SK-N-SH treated with all-trans-retinoic acid at 6 μM for 48 hours (cell line): ENCODE results near the gene TPRG1.

ENCODE experiments used
- ATAC-seq: fragments of 200-7000 bp; cut with Tn5 transposase; 3 replicates; pipeline ENCODE4 v1.9.1; 2020; ENCODE audit warnings: mild to moderate bottlenecking, moderate library complexity
- ARNTL ChIP-seq: fragments of 450-650 bp; formaldehyde crosslinking; IDR thresholded peaks from 2 replicates; pipeline ENCODE4 v1.5.0; 2020; ENCODE audit warnings: low read depth, mild to moderate bottlenecking, moderate library complexity, borderline replicate concordance
- BACH2 ChIP-seq: fragments of 250-450 bp; sonication (Bioruptor Pico); IDR thresholded peaks from 2 replicates; pipeline ENCODE4 v1.9.0; 2021; ENCODE audit warnings: mild to moderate bottlenecking, borderline replicate concordance
- CSRNP3 ChIP-seq: fragments of 250-450 bp; sonication (Bioruptor Pico); IDR thresholded peaks from 2 replicates; pipeline ENCODE4 v1.5.1; 2021; ENCODE audit warnings: mild to moderate bottlenecking, moderate library complexity
- ESRRG ChIP-seq: fragments of 250-450 bp; sonication (Bioruptor Pico); IDR thresholded peaks from 2 replicates; pipeline ENCODE4 v1.6.1; 2021; ENCODE audit warnings: mild to moderate bottlenecking
- GLIS3 ChIP-seq: fragments of 250-450 bp; sonication (Bioruptor Pico); IDR thresholded peaks from 2 replicates; pipeline ENCODE4 v1.5.0; 2020; ENCODE audit warnings: mild to moderate bottlenecking, moderate library complexity
- ISL1 ChIP-seq: fragments of 250-450 bp; sonication (Bioruptor Pico); IDR thresholded peaks from 2 replicates; pipeline ENCODE4 v2.1.2; 2022; ENCODE audit warnings: mild to moderate bottlenecking, moderate library complexity
- OSR1 ChIP-seq: fragments of 250-450 bp; sonication (Bioruptor Pico); IDR thresholded peaks from 2 replicates; pipeline ENCODE4 v1.8.0; 2022; ENCODE audit warnings: moderate library complexity, mild to moderate bottlenecking, inconsistent platforms
- RARB ChIP-seq: fragments of 250-450 bp; sonication (Bioruptor Pico); IDR thresholded peaks from 2 replicates; pipeline ENCODE4 v1.8.0; 2021; ENCODE audit warnings: mild to moderate bottlenecking, moderate library complexity
- SNAI2 ChIP-seq: fragments of 250-450 bp; sonication (Bioruptor Pico); IDR thresholded peaks from 2 replicates; pipeline ENCODE4 v1.5.0; 2020; ENCODE audit warnings: mild to moderate bottlenecking, moderate library complexity
- TCF4 ChIP-seq: fragments of 250-450 bp; sonication (Bioruptor Pico); IDR thresholded peaks from 2 replicates; pipeline ENCODE4 v1.8.0; 2021; ENCODE audit warnings: mild to moderate bottlenecking, moderate library complexity, borderline replicate concordance
- TSHZ2 ChIP-seq: fragments of 250-450 bp; sonication (Bioruptor Pico); IDR thresholded peaks from 2 replicates; pipeline ENCODE4 v1.5.0; 2020; ENCODE audit warnings: mild to moderate bottlenecking, moderate library complexity
- ZC3H10 ChIP-seq: fragments of 250-450 bp; sonication (Bioruptor Pico); IDR thresholded peaks from 2 replicates; pipeline ENCODE4 v1.5.1; 2021; ENCODE audit warnings: mild to moderate bottlenecking, moderate library complexity
- ZFP30 ChIP-seq: fragments of 450-650 bp; formaldehyde crosslinking; IDR thresholded peaks from 2 replicates; pipeline ENCODE4 v1.5.0; 2022; ENCODE audit warnings: mild to moderate bottlenecking, moderate library complexity
- ZNF565 ChIP-seq: fragments of 450-650 bp; formaldehyde crosslinking; conservative IDR thresholded peaks from 2 replicates; pipeline ENCODE4 v1.5.0; 2020; ENCODE audit warnings: low read depth, mild to moderate bottlenecking, moderate library complexity
- ZNF70 ChIP-seq: fragments of 450-650 bp; formaldehyde crosslinking; IDR thresholded peaks from 2 replicates; pipeline ENCODE4 v1.5.0; 2020; ENCODE audit warnings: mild to moderate bottlenecking, moderate library complexity
- ZNF8 ChIP-seq: fragments of 450-650 bp; formaldehyde crosslinking; IDR thresholded peaks from 2 replicates; pipeline ENCODE4 v1.5.0; 2020; ENCODE audit warnings: mild to moderate bottlenecking, moderate library complexity
- TF ChIP-seq, protein P1 (sequence below): fragments of 250-450 bp; sonication (Bioruptor Pico); IDR thresholded peaks from 2 replicates; pipeline ENCODE4 v1.5.1; 2020; ENCODE audit warnings: low read depth, mild to moderate bottlenecking, moderate library complexity
- TF ChIP-seq, protein P2 (sequence below): fragments of 250-450 bp; sonication (Bioruptor Pico); IDR thresholded peaks from 2 replicates; pipeline ENCODE4 v1.8.0; 2020; ENCODE audit warnings: mild to moderate bottlenecking, moderate library complexity, borderline replicate concordance

The TPRG1 gene

DNA sequence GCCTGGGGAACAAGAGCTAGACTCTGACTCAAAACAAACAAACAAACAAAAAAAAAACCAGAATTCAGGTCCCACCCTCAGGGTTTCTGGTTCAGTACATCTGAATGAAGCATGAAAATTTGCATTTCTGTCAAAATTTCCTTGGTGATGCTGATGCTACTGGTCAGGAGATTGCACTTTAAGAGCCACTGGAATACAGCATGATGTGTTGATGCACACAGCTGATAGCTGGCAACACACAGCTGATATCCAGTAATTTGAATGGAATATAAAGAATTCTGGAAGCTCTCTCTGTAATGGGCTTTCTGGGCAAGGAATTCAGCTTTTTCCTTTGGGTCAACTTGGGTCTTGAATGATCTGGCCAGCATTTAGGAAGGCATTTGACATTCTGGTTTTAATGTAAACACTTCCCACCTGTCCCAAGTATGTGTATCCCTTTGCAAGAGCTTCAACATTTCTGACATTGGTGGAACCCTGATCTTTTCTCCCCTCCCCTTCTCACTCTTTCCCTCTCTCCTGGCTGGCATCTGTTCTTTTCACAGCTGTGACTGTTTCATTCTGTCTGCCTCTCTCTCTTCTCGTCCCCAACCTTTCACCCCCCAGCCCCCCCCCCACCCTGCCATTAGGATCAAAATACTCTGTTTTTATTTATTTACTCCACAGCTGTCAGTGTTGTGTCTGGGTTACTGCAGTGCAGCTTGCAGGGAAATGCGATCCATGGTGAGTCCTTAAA is 189.5 kb downstream of the TPRG1 start:
- TF ChIP-seq, protein P1, sequence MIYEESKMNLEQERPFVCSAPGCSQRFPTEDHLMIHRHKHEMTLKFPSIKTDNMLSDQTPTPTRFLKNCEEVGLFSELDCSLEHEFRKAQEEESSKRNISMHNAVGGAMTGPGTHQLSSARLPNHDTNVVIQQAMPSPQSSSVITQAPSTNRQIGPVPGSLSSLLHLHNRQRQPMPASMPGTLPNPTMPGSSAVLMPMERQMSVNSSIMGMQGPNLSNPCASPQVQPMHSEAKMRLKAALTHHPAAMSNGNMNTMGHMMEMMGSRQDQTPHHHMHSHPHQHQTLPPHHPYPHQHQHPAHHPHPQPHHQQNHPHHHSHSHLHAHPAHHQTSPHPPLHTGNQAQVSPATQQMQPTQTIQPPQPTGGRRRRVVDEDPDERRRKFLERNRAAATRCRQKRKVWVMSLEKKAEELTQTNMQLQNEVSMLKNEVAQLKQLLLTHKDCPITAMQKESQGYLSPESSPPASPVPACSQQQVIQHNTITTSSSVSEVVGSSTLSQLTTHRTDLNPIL (CRISPR knock-in tag): no peak
- TF ChIP-seq BACH2 (CRISPR knock-in tag): no peak
- ATAC-seq: no peak

GRCh38 chr3:189363590-189364255 is 192.0 kb downstream of the TPRG1 start:
- ATAC-seq: no peak
- TF ChIP-seq TSHZ2 (CRISPR knock-in tag) (no peak), ZNF565 (CRISPR knock-in tag) (no peak), SNAI2 (CRISPR knock-in tag) (no peak), BACH2 (CRISPR knock-in tag) (no peak), ISL1 (CRISPR knock-in tag) (no peak), ESRRG (CRISPR knock-in tag) (no peak), GLIS3 (CRISPR knock-in tag) (no peak), TCF4 (CRISPR knock-in tag) (no peak), RARB (no peak), CSRNP3 (no peak), ARNTL (CRISPR knock-in tag) (no peak), ZNF8 (CRISPR knock-in tag) (no peak)
- TF ChIP-seq, protein P1 (CRISPR knock-in tag): no peak
- TF ChIP-seq, protein P2, sequence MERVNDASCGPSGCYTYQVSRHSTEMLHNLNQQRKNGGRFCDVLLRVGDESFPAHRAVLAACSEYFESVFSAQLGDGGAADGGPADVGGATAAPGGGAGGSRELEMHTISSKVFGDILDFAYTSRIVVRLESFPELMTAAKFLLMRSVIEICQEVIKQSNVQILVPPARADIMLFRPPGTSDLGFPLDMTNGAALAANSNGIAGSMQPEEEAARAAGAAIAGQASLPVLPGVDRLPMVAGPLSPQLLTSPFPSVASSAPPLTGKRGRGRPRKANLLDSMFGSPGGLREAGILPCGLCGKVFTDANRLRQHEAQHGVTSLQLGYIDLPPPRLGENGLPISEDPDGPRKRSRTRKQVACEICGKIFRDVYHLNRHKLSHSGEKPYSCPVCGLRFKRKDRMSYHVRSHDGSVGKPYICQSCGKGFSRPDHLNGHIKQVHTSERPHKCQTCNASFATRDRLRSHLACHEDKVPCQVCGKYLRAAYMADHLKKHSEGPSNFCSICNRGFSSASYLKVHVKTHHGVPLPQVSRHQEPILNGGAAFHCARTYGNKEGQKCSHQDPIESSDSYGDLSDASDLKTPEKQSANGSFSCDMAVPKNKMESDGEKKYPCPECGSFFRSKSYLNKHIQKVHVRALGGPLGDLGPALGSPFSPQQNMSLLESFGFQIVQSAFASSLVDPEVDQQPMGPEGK (CRISPR knock-in tag): no peak

- ATAC-seq: no peak
- no peak for TF ChIP-seq OSR1
- no peak for TF ChIP-seq TSHZ2 (CRISPR knock-in tag)
- no peak for TF ChIP-seq ZC3H10
- no peak for TF ChIP-seq ARNTL (CRISPR knock-in tag)
- TF ChIP-seq, protein P1 (CRISPR knock-in tag): no peak
- no peak for TF ChIP-seq ZNF70 (CRISPR knock-in tag)
- no peak for TF ChIP-seq BACH2 (CRISPR knock-in tag)
- TF ChIP-seq ZNF8 (CRISPR knock-in tag): no peak
- no peak for TF ChIP-seq CSRNP3
- no peak for TF ChIP-seq ESRRG (CRISPR knock-in tag)
- no peak for TF ChIP-seq ZFP30 (CRISPR knock-in tag)
Observed at GRCh38 chr3:189365609-189366564, 194.1 kb downstream of the TPRG1 start.
